Activated CD8-positive, alpha-beta memory T cell treated with anti-CD3 and anti-CD28 coated beads for 4 hours (primary cell): ENCODE data around the gene CA4.

Source experiments
- DNase-seq, 2 donors: peaks; one replicate each; pipeline ENCODE4 v3.0.0-alpha.2; 2020; ENCODE audit warnings: low read depth in 2 of 2

Gene CA4

GRCh38 chr17:60130466-60130865 lies 19.3 kb upstream of the CA4 start:
- DNase-seq = no peak

GRCh38 chr17:60134396-60135150 lies 15.2 kb upstream of the CA4 start:
- DNase-seq = no peak

GRCh38 chr17:60135151-60135950 lies 14.4 kb upstream of the CA4 start:
- DNase-seq = peak; percentile 55 to 57

- no peak for DNase-seq
Measured at GRCh38 chr17:60135951-60136666, 13.7 kb upstream of the CA4 start.

- DNase-seq = no peak
Measured at GRCh38 chr17:60137731-60138130, 12.0 kb upstream of the CA4 start.

- DNase-seq = no peak
Measured at GRCh38 chr17:60138769-60139437, 10.9 kb upstream of the CA4 start.

GRCh38 chr17:60139438-60140285 lies 10.1 kb upstream of the CA4 start:
- DNase-seq = peak in 1 of 2 donors; percentile 8

GRCh38 chr17:60141111-60142018 lies 8.4 kb upstream of the CA4 start:
- DNase-seq = no peak

- DNase-seq = peak; percentile 39 to 47
Measured at GRCh38 chr17:60142872-60143499, 6.8 kb upstream of the CA4 start.

GRCh38 chr17:60145006-60145935 lies 4.5 kb upstream of the CA4 start:
- DNase-seq = no peak

GRCh38 chr17:60146206-60146605 lies 3.6 kb upstream of the CA4 start:
- no peak for DNase-seq

GRCh38 chr17:60147553-60148223 lies 2.1 kb upstream of the CA4 start:
- no peak for DNase-seq

- DNase-seq = no peak
Measured at GRCh38 chr17:60148373-60148772, 1.4 kb upstream of the CA4 start.

GRCh38 chr17:60151355-60151754 lies 1.6 kb downstream of the CA4 start:
- DNase-seq = no peak

GRCh38 chr17:60153606-60154390 lies 4.0 kb downstream of the CA4 start:
- no peak for DNase-seq

- no peak for DNase-seq
Measured at GRCh38 chr17:60154616-60155426, 5.0 kb downstream of the CA4 start.
